ENCODE measurements around the gene EFCAB7.

EFCAB7 gene

GRCh38 chr1:63603810-63604209 lies 80.5 kb downstream of the EFCAB7 start:
- no peak for DNase-seq (ENCODE audit: low spot score)

- DNase-seq (ENCODE audit: low spot score), result no peak
Measured at GRCh38 chr1:63607322-63607721, 84.0 kb downstream of the EFCAB7 start.

GRCh38 chr1:63611231-63611630 lies 87.9 kb downstream of the EFCAB7 start:
- DNase-seq (ENCODE audit: low spot score), result no peak

DNA sequence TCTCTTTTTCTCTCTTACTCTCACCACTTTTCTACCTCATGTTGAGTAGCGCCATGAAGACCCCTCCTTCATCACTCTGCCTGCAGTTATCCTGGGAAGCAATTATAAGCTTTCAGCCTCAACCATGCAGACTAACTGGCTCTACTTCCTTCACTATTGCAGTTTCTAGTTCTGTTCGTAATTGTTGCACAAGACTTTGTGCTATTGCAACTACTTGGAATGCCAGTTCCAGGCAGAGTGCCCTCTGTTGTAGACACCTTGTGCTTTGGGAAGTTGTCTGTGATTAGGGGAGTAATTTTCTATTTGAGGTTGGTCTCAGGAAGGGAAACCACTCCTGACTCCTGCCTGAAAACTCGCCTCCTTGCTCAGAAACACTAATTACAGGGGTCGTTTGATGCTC lies 89.2 kb downstream of the EFCAB7 start:
- no peak for DNase-seq (ENCODE audit: low spot score)

DNA sequence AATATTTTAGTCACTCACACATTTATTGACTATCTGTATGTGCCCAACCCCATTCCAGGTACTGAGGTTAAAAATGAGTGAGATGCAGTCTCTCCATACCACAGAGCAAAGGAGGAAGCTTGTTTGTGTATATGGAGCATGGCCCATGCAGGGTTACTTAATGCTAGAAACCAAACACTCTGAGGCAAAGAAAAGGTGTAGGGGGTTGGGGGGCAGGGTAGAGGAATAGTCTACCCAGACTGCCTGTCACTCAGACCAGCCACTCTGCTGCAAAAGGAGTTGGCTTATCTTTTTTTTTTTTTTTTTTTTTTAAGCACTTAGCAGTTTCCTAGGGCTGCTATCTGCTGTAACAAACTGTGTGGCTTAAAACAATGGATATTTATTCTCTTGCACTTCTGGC lies 89.6 kb downstream of the EFCAB7 start:
- no peak for DNase-seq (ENCODE audit: low spot score)

- peak; percentile 72 for DNase-seq (ENCODE audit: low spot score)
Measured at GRCh38 chr1:63615768-63616420, 92.6 kb downstream of the EFCAB7 start.

DNA sequence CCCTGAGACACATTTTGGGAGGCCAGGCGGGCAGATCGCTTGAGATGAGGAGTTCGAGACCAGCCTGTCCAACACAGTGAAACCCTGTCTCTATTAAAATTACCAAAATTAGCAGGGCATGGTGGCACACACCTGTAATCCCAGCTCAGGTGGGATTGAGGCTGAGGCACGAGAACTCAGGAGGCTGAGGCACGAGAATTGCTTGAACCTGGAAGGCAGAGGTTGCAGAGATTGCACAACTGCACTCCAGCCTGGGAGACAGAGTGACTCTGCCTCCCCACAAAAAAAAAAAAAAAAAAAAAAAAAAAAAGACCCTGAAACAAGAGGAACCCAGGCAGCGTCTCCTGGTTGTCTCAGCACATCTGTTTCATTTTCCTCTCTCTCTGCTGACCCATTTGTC lies 94.1 kb downstream of the EFCAB7 start:
- no peak for DNase-seq (ENCODE audit: low spot score)

- no peak for DNase-seq (ENCODE audit: low spot score)
Measured at GRCh38 chr1:63618011-63618410, 94.7 kb downstream of the EFCAB7 start.

- DNase-seq (ENCODE audit: low spot score), result no peak
Measured at GRCh38 chr1:63619558-63619957, 96.2 kb downstream of the EFCAB7 start.

GRCh38 chr1:63620671-63621070 lies 97.3 kb downstream of the EFCAB7 start:
- DNase-seq (ENCODE audit: low spot score), result no peak

- DNase-seq (ENCODE audit: low spot score), result no peak
Measured at GRCh38 chr1:63621075-63621474, 97.8 kb downstream of the EFCAB7 start.

DNA sequence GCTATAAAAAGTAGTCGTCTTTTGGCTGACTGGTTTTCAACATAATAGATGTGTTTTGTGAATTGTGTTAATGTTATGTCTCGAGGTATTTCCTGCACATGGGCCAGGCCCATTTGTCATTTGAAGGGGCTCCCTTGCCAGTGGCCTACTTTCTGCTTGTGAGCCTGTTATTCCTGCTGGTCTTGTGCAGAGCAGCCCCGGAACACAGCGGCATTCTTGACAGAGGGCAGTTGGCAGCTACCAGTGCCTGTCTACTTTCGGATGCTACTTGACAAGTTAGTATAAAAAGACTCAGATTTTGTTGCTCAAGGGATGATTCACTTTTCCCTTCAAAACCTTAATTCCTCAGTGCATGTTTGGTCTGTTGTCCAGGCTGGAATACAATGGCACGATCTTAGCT lies 98.4 kb downstream of the EFCAB7 start:
- DNase-seq (ENCODE audit: low spot score), result no peak
